PFSK-1 (cell line): ENCODE data around the gene LPIN2.

Source experiments
- FOXP2 ChIP-seq: optimal IDR thresholded peaks from 2 replicates; pipeline ENCODE3; 2011; ENCODE audit warnings: borderline replicate concordance, control low read depth, inconsistent platforms; ENCODE audit not compliant: insufficient read depth; ENCODE audit errors: extremely low read length, extremely low read depth
- POLR2AphosphoS5 ChIP-seq: IDR thresholded peaks from 2 replicates; pipeline ENCODE4 v1.6.1; 2012; ENCODE audit warnings: low read depth, mild to moderate bottlenecking, control low read depth, low read length, moderate library complexity
- REST ChIP-seq, 2 experiments: IDR thresholded peaks; 2 replicates each; pipeline versions ENCODE4 v1.6.1 to v1.8.0; 2011 to 2012; ENCODE audit warnings: low read depth in 2 of 2, low read length in 2 of 2, control low read depth in 1 of 2, inconsistent platforms in 1 of 2, mild to moderate bottlenecking in 1 of 2, moderate library complexity in 1 of 2; ENCODE audit not compliant: insufficient read depth in 1 of 2
- SIN3A ChIP-seq: IDR thresholded peaks from 2 replicates; pipeline ENCODE4 v1.6.1; 2012; ENCODE audit warnings: mild to moderate bottlenecking, low read length, moderate library complexity, borderline replicate concordance; ENCODE audit not compliant: insufficient read depth
- TAF1 ChIP-seq: IDR thresholded peaks from 2 replicates; pipeline ENCODE4 v1.6.1; 2012; ENCODE audit warnings: low read length, control low read depth, borderline replicate concordance; ENCODE audit not compliant: insufficient read depth

LPIN2 gene

GRCh38 chr18:3048820-3049349, 35.9 kb upstream of the LPIN2 start:
- TF ChIP-seq POLR2AphosphoS5: no peak
- TF ChIP-seq SIN3A: no peak

GRCh38 chr18:3048121-3048520, 35.2 kb upstream of the LPIN2 start:
- TF ChIP-seq SIN3A: no peak
- TF ChIP-seq TAF1: no peak
- TF ChIP-seq FOXP2: no peak
- TF ChIP-seq POLR2AphosphoS5: no peak
- TF ChIP-seq REST (IDR thresholded peaks at IDR 0.05; ENCODE audit: insufficient read depth in 1 of 2, low read depth in 2 of 2, low read length in 2 of 2): no peak

- TF ChIP-seq TAF1 (no peak), POLR2AphosphoS5 (no peak), SIN3A (no peak), REST (IDR thresholded peaks at IDR 0.05; ENCODE audit: insufficient read depth in 1 of 2, low read depth in 2 of 2, low read length in 2 of 2) (no peak), FOXP2 (no peak)
Measured at GRCh38 chr18:3046216-3046808, 33.4 kb upstream of the LPIN2 start.

GRCh38 chr18:3044931-3045698, 32.2 kb upstream of the LPIN2 start:
- TF ChIP-seq POLR2AphosphoS5: no peak
- TF ChIP-seq SIN3A: no peak
- no peak for TF ChIP-seq REST (IDR thresholded peaks at IDR 0.05; ENCODE audit: insufficient read depth in 1 of 2, low read depth in 2 of 2, low read length in 2 of 2)
- TF ChIP-seq FOXP2: no peak
- TF ChIP-seq TAF1: no peak

GRCh38 chr18:3042379-3042778, 29.4 kb upstream of the LPIN2 start:
- TF ChIP-seq FOXP2 (no peak), POLR2AphosphoS5 (no peak), REST (IDR thresholded peaks at IDR 0.05; ENCODE audit: insufficient read depth in 1 of 2, low read depth in 2 of 2, low read length in 2 of 2) (no peak), SIN3A (no peak), TAF1 (no peak)
